Ishikawa (cell line): Measurements from ENCODE around the gene ABCC6.

Experiments
- CEBPB ChIP-seq: IDR thresholded peaks from 2 replicates; pipeline ENCODE4 v1.6.1; 2012
- CREB1 ChIP-seq: IDR thresholded peaks from 2 replicates; pipeline ENCODE4 v1.6.1; 2012; ENCODE audit warnings: low read depth
- EGR1 ChIP-seq: IDR thresholded peaks from 2 replicates; pipeline ENCODE4 v1.6.1; 2012
- EP300 ChIP-seq: IDR thresholded peaks from 2 replicates; pipeline ENCODE4 v1.6.1; 2012; ENCODE audit warnings: borderline replicate concordance
- FOXM1 ChIP-seq: IDR thresholded peaks from 2 replicates; pipeline ENCODE4 v1.6.1; 2012; ENCODE audit warnings: low read depth, borderline replicate concordance
- NFIC ChIP-seq: IDR thresholded peaks from 2 replicates; pipeline ENCODE4 v1.6.1; 2012
- RAD21 ChIP-seq: IDR thresholded peaks from 2 replicates; pipeline ENCODE4 v1.6.1; 2012; ENCODE audit warnings: low read depth
- TAF1 ChIP-seq: IDR thresholded peaks from 2 replicates; pipeline ENCODE4 v1.6.1; 2012; ENCODE audit warnings: low read depth, mild to moderate bottlenecking
- TCF12 ChIP-seq: IDR thresholded peaks from 2 replicates; pipeline ENCODE4 v1.6.1; 2012; ENCODE audit warnings: low read depth
- TEAD4 ChIP-seq: IDR thresholded peaks from 2 replicates; pipeline ENCODE4 v1.6.1; 2012
- YY1 ChIP-seq: IDR thresholded peaks from 2 replicates; pipeline ENCODE4 v1.6.1; 2012; ENCODE audit warnings: low read depth
- ZBTB7A ChIP-seq: IDR thresholded peaks from 2 replicates; pipeline ENCODE4 v1.6.1; 2012; ENCODE audit warnings: low read depth
- TF ChIP-seq, protein P1 (sequence below): IDR thresholded peaks from 2 replicates; pipeline ENCODE4 v1.6.1; 2012
- TF ChIP-seq, protein P2 (sequence below): IDR thresholded peaks from 2 replicates; pipeline ENCODE4 v1.6.1; 2012
- TF ChIP-seq, protein P3 (sequence below): IDR thresholded peaks from 2 replicates; pipeline ENCODE4 v1.6.1; 2012; ENCODE audit warnings: low read depth, mild to moderate bottlenecking

ABCC6 gene

GRCh38 chr16:16133943-16134604 lies 89.2 kb downstream of the ABCC6 start:
- TF ChIP-seq RAD21 (no peak), NFIC (no peak), EP300 (no peak)
- TF ChIP-seq, protein P1, sequence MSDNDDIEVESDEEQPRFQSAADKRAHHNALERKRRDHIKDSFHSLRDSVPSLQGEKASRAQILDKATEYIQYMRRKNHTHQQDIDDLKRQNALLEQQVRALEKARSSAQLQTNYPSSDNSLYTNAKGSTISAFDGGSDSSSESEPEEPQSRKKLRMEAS, result no peak

GRCh38 chr16:16131659-16132058 lies 91.6 kb downstream of the ABCC6 start:
- TF ChIP-seq TCF12 (no peak), NFIC (no peak), TAF1 (no peak), RAD21 (no peak), FOXM1 (no peak), ZBTB7A (no peak), CREB1 (no peak), EGR1 (no peak), TEAD4 (no peak), EP300 (no peak), YY1 (no peak), CEBPB (no peak)
- TF ChIP-seq, protein P2, sequence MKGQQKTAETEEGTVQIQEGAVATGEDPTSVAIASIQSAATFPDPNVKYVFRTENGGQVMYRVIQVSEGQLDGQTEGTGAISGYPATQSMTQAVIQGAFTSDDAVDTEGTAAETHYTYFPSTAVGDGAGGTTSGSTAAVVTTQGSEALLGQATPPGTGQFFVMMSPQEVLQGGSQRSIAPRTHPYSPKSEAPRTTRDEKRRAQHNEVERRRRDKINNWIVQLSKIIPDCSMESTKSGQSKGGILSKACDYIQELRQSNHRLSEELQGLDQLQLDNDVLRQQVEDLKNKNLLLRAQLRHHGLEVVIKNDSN, result no peak
- TF ChIP-seq, protein P3, sequence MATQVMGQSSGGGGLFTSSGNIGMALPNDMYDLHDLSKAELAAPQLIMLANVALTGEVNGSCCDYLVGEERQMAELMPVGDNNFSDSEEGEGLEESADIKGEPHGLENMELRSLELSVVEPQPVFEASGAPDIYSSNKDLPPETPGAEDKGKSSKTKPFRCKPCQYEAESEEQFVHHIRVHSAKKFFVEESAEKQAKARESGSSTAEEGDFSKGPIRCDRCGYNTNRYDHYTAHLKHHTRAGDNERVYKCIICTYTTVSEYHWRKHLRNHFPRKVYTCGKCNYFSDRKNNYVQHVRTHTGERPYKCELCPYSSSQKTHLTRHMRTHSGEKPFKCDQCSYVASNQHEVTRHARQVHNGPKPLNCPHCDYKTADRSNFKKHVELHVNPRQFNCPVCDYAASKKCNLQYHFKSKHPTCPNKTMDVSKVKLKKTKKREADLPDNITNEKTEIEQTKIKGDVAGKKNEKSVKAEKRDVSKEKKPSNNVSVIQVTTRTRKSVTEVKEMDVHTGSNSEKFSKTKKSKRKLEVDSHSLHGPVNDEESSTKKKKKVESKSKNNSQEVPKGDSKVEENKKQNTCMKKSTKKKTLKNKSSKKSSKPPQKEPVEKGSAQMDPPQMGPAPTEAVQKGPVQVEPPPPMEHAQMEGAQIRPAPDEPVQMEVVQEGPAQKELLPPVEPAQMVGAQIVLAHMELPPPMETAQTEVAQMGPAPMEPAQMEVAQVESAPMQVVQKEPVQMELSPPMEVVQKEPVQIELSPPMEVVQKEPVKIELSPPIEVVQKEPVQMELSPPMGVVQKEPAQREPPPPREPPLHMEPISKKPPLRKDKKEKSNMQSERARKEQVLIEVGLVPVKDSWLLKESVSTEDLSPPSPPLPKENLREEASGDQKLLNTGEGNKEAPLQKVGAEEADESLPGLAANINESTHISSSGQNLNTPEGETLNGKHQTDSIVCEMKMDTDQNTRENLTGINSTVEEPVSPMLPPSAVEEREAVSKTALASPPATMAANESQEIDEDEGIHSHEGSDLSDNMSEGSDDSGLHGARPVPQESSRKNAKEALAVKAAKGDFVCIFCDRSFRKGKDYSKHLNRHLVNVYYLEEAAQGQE, result no peak
- TF ChIP-seq, protein P1, result no peak

DNA sequence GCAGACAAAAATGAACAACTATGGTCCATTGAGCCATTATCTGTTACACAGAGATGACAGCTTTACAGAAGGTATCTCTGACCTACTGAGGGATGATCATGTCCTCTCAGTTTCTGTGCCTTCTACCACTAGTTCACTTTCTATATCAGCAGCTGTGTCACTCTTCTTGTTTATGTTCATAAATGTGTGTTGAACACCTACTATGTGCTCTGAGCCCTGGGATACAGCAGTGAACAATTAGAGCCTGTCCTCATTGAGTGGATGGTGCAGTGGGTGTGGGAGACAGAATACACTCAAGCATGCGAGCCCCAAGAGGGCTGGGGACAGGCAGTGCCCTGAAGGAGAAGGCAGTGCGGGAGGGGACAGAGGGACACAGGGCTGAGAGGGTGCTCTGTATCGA lies 92.1 kb downstream of the ABCC6 start:
- TF ChIP-seq TEAD4 (no peak), CEBPB (no peak), TAF1 (no peak), FOXM1 (no peak), EGR1 (no peak), EP300 (no peak), YY1 (no peak), ZBTB7A (no peak), RAD21 (no peak), TCF12 (no peak)
- TF ChIP-seq, protein P1, result no peak
- TF ChIP-seq, protein P3, result no peak
- TF ChIP-seq, protein P2, result no peak

- peak; percentile 42 for TF ChIP-seq TEAD4
- TF ChIP-seq TCF12, result no peak
- no peak for TF ChIP-seq EGR1
- TF ChIP-seq RAD21, result peak; percentile 89
Observed at GRCh38 chr16:16127469-16128116, 95.7 kb downstream of the ABCC6 start.

DNA sequence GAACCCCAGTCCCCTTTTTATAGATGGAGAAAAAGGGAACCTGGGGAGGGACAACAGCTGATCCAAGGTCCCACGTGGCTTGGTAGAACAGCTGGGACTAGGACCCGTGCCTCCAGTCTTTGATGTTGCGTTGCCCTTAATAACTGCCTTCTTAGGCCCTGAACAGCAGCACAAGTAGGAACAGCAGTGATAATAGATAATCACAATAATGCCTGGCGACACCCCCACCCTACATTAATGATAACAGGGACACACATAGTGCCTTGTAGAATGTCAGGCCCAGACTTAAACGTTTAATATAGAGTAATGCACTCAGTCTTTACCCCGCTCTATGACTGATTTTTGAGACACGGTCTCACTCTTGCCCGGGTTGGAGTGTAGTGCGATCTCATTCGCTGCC lies 96.4 kb downstream of the ABCC6 start:
- no peak for TF ChIP-seq EGR1
- TF ChIP-seq CEBPB, result no peak
- no peak for TF ChIP-seq TAF1
- no peak for TF ChIP-seq RAD21
- no peak for TF ChIP-seq TEAD4

- TF ChIP-seq, protein P1, result no peak
- TF ChIP-seq TCF12, result no peak
- no peak for TF ChIP-seq EGR1
- TF ChIP-seq CREB1, result no peak
- no peak for TF ChIP-seq EP300
- TF ChIP-seq TAF1, result no peak
- no peak for TF ChIP-seq ZBTB7A
- no peak for TF ChIP-seq YY1
- TF ChIP-seq, protein P3, result no peak
- TF ChIP-seq FOXM1, result no peak
- no peak for TF ChIP-seq RAD21
- no peak for TF ChIP-seq CEBPB
- TF ChIP-seq NFIC, result no peak
- no peak for TF ChIP-seq TEAD4
Observed at GRCh38 chr16:16124974-16125373, 98.3 kb downstream of the ABCC6 start.
